Dendritic cell treated with granulocyte-macrophage colony-stimulating factor and Interleukin-4, amounts not matched to agents 40 ng/mL and 50 ng/mL, for 4 days (primary cell): ENCODE data around the gene MGST3.
"Not testable (repeated sequence)": the region's sequence is repeated elsewhere in the genome, so short reads cannot be mapped to it uniquely, and the experiment has no call there.

ENCODE experiments used
- H3K27ac Mint-ChIP-seq: one replicate; pipeline ENCODE4 v1.8.0; 2022; ENCODE audit warnings: mild to moderate bottlenecking, mixed read lengths
- H3K27me3 Mint-ChIP-seq: one replicate; pipeline ENCODE4 v1.8.0; 2022; ENCODE audit warnings: mild to moderate bottlenecking, mixed read lengths
- H3K36me3 Mint-ChIP-seq: one replicate; pipeline ENCODE4 v1.8.0; 2022; ENCODE audit warnings: low read depth, mixed read lengths
- H3K4me1 Mint-ChIP-seq: one replicate; pipeline ENCODE4 v1.8.0; 2022; ENCODE audit warnings: low read depth, mixed read lengths
- H3K4me3 Mint-ChIP-seq: one replicate; pipeline ENCODE4 v1.8.0; 2022; ENCODE audit warnings: mild to moderate bottlenecking, moderate library complexity, mixed read lengths
- H3K9me3 Mint-ChIP-seq: one replicate; pipeline ENCODE4 v1.8.0; 2022; ENCODE audit warnings: mixed read lengths
- intact Hi-C: fragments of 100-400 bp; cut with micrococcal nuclease; formaldehyde crosslinking; loops from one replicate; pipeline ENCODE4 v1.15.0; 2022

Gene MGST3

DNA sequence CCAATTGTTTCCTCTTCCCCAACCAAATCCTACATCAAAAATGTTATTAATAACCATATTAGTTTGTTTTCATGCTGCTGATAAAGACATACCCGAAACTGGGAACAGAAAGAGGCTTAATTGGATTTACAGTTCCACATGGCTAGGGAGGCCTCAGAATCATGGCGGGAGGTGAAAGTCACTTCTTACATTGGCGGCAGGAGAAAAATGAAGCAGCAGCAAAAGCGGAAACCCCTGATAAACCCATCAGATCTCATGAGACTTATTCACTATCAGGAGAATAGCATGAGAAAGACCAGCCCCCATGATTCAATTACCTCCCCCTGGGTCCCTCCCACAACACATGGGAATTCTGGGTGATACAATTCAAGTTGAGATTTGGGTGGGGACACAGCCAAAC, 49.7 kb downstream of the MGST3 start:
- peaks cover 96% of the 10 kb centered on the region for H3K36me3 Mint-ChIP-seq
- H3K27ac Mint-ChIP-seq, H3K27me3 Mint-ChIP-seq, intact Hi-C loops, H3K4me3 Mint-ChIP-seq, H3K9me3 Mint-ChIP-seq: not testable (repeated sequence)
- H3K4me1 Mint-ChIP-seq = peaks cover 23% of the 10 kb centered on the region

GRCh38 chr1:165683848-165684485, 52.9 kb downstream of the MGST3 start:
- intact Hi-C loops = no loop called here
- Mint-ChIP-seq H3K27ac (no peak overlapping the region), H3K4me1 (peaks cover 33% of the 10 kb centered on the region), H3K4me3 (no peak overlapping the region), H3K27me3 (no peaks in the 10 kb centered on the region), H3K36me3 (peaks cover 90% of the 10 kb centered on the region), H3K9me3 (peaks cover 8% of the 10 kb centered on the region)

DNA sequence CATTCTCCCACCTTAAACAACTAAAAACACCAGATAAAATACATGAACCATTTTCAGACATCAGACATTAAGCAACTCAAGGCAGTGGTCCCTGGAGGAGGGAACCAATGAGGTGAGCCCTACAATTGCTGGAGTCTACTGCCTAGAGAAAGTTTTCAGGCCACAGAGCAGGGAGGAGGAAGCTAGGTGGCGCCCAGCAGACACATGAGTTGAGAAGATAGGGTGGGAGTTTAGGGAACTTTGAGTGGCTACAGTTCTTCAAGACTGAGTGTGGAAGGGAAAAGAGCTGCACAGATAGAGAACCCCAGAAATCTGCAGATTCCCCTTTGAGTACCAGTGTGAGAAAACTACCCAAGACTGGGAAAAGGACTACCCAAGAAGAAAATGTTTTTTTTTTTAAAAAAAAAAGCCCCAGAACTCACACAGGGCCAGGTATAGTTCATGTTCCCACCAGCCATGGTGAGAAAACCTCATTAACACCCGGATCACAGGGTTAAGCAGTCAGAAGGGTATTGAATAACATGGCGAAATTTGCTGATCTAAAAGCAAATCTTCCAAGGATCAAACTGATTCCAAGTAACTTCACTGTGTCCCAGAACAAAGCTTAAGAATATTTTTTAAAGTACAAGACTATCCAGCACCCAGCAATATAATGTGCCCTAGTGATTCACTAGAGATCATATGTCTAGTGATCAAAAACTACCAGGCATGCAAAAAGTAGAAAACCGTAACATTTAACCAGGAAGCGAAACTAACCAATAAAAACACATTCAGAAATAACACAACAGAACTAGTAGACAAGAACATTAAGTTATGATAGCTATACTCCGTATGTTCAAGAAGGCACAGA, 55.3 kb downstream of the MGST3 start:
- Mint-ChIP-seq H3K4me1 (peaks cover 45% of the 10 kb centered on the region), H3K9me3 (peaks cover 8% of the 10 kb centered on the region), H3K27me3 (no peaks in the 10 kb centered on the region), H3K4me3 (no peak overlapping the region), H3K27ac (peak overlapping the region; percentile 60), H3K36me3 (peaks cover 87% of the 10 kb centered on the region)
- intact Hi-C loops = no loop called here

DNA sequence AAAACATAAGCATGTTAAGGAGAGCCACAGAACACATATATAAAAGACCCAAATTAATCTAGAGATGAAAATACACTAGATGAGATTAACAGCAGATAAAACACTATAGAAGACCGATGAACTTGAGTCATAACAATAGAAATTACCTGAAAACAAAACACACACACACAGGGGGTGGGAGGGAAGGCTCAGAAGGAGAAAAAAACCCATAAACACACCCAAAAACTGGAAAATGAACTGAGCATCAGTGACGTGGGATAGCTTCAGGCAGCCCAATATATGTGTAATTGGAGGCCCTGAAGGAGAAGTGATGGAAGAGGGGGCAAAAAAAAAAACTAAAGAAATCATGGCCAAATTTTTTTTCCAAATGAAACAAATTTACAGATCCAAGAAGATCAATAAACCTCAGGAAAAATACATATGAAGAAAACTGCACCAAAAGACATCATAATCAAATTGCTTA, 56.0 kb downstream of the MGST3 start:
- Mint-ChIP-seq H3K27ac (peak overlapping the region; percentile 60), H3K36me3 (peaks cover 87% of the 10 kb centered on the region), H3K27me3 (no peaks in the 10 kb centered on the region), H3K4me3 (no peak overlapping the region), H3K9me3 (peaks cover 8% of the 10 kb centered on the region), H3K4me1 (peaks cover 51% of the 10 kb centered on the region)
- intact Hi-C loops = no loop called here

- intact Hi-C loops = no loop called here
- no peak overlapping the region for H3K4me3 Mint-ChIP-seq
- peaks cover 8% of the 10 kb centered on the region for H3K9me3 Mint-ChIP-seq
- H3K4me1 Mint-ChIP-seq = peaks cover 56% of the 10 kb centered on the region
- peaks cover 83% of the 10 kb centered on the region for H3K36me3 Mint-ChIP-seq
- peak overlapping the region; percentile 60 for H3K27ac Mint-ChIP-seq
- no peaks in the 10 kb centered on the region for H3K27me3 Mint-ChIP-seq
These were observed 57.0 kb downstream of the MGST3 start for GRCh38 chr1:165688046-165688445.

- H3K4me3 Mint-ChIP-seq = no peak overlapping the region
- intact Hi-C loops = loop anchor here (5.0 kb wide), 2 partner anchors 63 to 132 kb away; partner anchors contain the start of genes MGST3 and UCK2
- H3K4me1 Mint-ChIP-seq = peaks cover 35% of the 10 kb centered on the region
- peaks cover 54% of the 10 kb centered on the region for H3K36me3 Mint-ChIP-seq
- H3K27me3 Mint-ChIP-seq = no peaks in the 10 kb centered on the region
- H3K27ac Mint-ChIP-seq = peak overlapping the region; percentile 98
- H3K9me3 Mint-ChIP-seq = no peaks in the 10 kb centered on the region
These were observed 64.0 kb downstream of the MGST3 start for GRCh38 chr1:165695031-165695430.

GRCh38 chr1:165696625-165697100, 65.6 kb downstream of the MGST3 start:
- Mint-ChIP-seq H3K9me3 (no peaks in the 10 kb centered on the region), H3K36me3 (peaks cover 38% of the 10 kb centered on the region), H3K27me3 (no peaks in the 10 kb centered on the region), H3K27ac (peak overlapping the region; percentile 98), H3K4me1 (peaks cover 25% of the 10 kb centered on the region), H3K4me3 (peak overlapping the region; percentile 72)
- intact Hi-C loops = loop anchor here (5.0 kb wide), 2 partner anchors 64 to 131 kb away; partner anchors contain the start of genes MGST3 and UCK2

- Mint-ChIP-seq H3K4me3 (peak overlapping the region; percentile 95), H3K27ac (peak overlapping the region; percentile 98), H3K36me3 (peaks cover 30% of the 10 kb centered on the region), H3K9me3 (no peaks in the 10 kb centered on the region), H3K27me3 (no peaks in the 10 kb centered on the region), H3K4me1 (peaks cover 17% of the 10 kb centered on the region)
- intact Hi-C loops = loop anchor here (5.0 kb wide), 2 partner anchors 65 to 130 kb away; partner anchors contain the start of genes MGST3 and UCK2
These were observed 66.5 kb downstream of the MGST3 start for GRCh38 chr1:165697491-165697880.

DNA sequence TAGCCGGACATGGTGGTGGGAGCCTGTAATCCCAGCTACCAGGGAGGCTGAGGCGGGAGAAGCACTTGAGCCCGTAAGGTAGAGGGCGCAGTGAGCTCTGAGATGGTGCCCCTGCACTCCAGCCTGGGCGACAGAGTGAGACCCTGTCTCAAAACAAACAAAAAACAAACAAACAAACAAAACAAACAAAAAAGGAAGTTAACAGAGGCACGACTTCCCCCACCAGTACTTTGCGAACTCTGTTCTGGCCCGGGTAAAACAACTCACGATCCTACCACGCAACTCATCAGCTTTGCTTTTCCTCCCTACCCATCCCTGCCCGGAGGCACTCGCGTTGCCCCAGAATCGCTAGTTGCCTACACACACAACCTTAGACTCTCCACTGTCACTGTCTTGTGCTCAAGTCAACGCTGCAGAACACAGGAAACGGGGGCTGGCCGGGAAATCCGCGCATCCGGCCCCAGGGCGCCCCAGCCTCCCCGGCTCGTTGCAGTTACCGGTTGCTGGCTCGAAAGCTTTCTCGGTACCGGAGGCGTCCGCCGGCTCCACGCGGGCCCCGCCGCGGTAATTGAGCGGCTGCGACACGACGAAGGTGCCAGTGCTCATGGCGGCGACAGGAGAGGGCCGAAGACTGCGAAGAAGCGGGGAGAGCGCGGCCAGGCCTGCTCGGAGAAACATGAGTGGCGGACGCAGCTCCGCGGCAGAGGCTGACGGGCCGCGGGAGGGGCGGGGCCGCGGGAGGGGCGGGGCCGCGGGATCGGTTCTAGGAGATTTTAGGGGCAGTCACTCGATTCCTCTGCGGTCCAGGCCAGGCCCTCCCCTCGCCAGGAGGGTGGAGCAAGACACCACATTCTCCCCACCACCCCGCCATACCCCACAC, 67.1 kb downstream of the MGST3 start, which contains the start of gene ALDH9A1:
ALDH9A1 (minus strand) TSS at position 682 of the 880 bp plus-strand sequence; CDS start at position 678, 4 bp downstream.
- intact Hi-C loops = loop anchor here (1.0 to 5.0 kb wide), 3 partner anchors 66 to 129 kb away; partner anchors contain the start of genes MGST3, TMCO1 and UCK2
- Mint-ChIP-seq H3K9me3 (no peaks in the 10 kb centered on the region), H3K4me1 (peaks cover 17% of the 10 kb centered on the region), H3K4me3 (peak within 1 kb of the TSS; percentile 95), H3K27me3 (no peaks in the 10 kb centered on the region), H3K27ac (peak within 1 kb of the TSS; percentile 98), H3K36me3 (peaks cover 28% of the 10 kb centered on the region)

GRCh38 chr1:165698761-165699052, 67.7 kb downstream of the MGST3 start:
- no peaks in the 10 kb centered on the region for H3K27me3 Mint-ChIP-seq
- H3K4me3 Mint-ChIP-seq = peak overlapping the region; percentile 95
- no peaks in the 10 kb centered on the region for H3K9me3 Mint-ChIP-seq
- peaks cover 22% of the 10 kb centered on the region for H3K36me3 Mint-ChIP-seq
- intact Hi-C loops = loop anchor here (1.0 to 5.0 kb wide), 3 partner anchors 66 to 129 kb away; partner anchors contain the start of genes MGST3, TMCO1 and UCK2
- H3K27ac Mint-ChIP-seq = peak overlapping the region; percentile 98
- peaks cover 17% of the 10 kb centered on the region for H3K4me1 Mint-ChIP-seq

DNA sequence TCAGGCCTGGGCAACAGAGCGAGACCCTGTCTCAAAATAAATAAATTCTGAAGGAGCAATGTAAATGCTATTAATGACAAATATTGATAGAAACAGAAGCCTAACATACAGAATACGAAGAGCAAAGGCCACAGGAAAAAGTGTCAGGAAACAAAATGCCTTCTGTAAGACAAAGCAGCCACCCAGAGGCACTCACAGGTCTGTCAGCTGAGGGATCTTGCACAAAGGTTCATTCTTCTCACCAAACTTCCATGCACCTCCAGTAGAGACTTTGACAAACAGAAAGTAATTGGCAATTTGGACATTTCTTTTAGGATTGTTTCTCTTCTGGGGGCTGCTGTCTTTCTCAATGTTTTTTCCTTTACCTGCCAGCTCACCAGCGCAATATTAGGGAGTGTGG, 68.5 kb downstream of the MGST3 start:
- H3K4me1 Mint-ChIP-seq = peaks cover 17% of the 10 kb centered on the region
- H3K4me3 Mint-ChIP-seq = no peak overlapping the region
- no peak overlapping the region for H3K27ac Mint-ChIP-seq
- intact Hi-C loops = loop anchor here (5.0 kb wide), 2 partner anchors 67 to 128 kb away; partner anchors contain the start of genes MGST3 and UCK2
- no peaks in the 10 kb centered on the region for H3K27me3 Mint-ChIP-seq
- H3K36me3 Mint-ChIP-seq = peaks cover 13% of the 10 kb centered on the region
- no peaks in the 10 kb centered on the region for H3K9me3 Mint-ChIP-seq

GRCh38 chr1:165701922-165702321, 70.9 kb downstream of the MGST3 start:
- H3K4me1 Mint-ChIP-seq, intact Hi-C loops, H3K27ac Mint-ChIP-seq, H3K4me3 Mint-ChIP-seq, H3K27me3 Mint-ChIP-seq, H3K9me3 Mint-ChIP-seq: not testable (repeated sequence)
- peaks cover 12% of the 10 kb centered on the region for H3K36me3 Mint-ChIP-seq

DNA sequence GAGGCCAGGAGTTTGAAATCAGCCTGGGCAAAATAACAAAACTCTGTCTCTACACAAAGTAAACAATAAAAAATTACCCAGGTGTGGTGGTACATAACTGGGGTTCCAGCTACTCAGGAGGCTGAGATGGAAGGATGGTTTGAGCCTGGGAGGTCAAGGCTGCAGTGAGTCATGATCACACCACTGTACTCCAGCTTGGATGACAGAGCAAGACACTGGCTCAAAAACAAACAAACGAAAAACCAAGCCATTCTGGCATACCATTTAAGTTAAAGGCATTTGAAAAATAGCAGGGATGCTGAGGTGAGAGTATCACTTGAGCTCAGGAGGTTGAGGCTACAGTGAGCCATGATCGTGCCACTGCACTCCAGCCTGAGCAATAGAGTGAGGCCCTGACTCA, 72.6 kb downstream of the MGST3 start:
- Mint-ChIP-seq H3K27me3 (peaks cover 4% of the 10 kb centered on the region), H3K36me3 (no peaks in the 10 kb centered on the region), H3K4me3 (no peak overlapping the region), H3K27ac (no peak overlapping the region), H3K9me3 (no peaks in the 10 kb centered on the region), H3K4me1 (no peaks in the 10 kb centered on the region)
- intact Hi-C loops = no loop called here
